WTC11 (cell line): ENCODE measurements around the gene MAP3K7.

Experiments used
- CREB1 ChIP-seq: sonication (generic); formaldehyde crosslinking; IDR thresholded peaks from 2 replicates; pipeline ENCODE4 v1.8.0; 2023; ENCODE audit warnings: mild to moderate bottlenecking, missing genetic modification reagents
- ETV6 ChIP-seq: sonication (generic); formaldehyde crosslinking; IDR thresholded peaks from 2 replicates; pipeline ENCODE4 v1.8.1; 2022; ENCODE audit warnings: mild to moderate bottlenecking, missing genetic modification reagents
- IRF2 ChIP-seq: sonication (generic); formaldehyde crosslinking; IDR thresholded peaks from 2 replicates; pipeline ENCODE4 v1.8.0; 2022; ENCODE audit warnings: low read depth, missing genetic modification reagents, borderline replicate concordance
- MYBL2 ChIP-seq: sonication (generic); formaldehyde crosslinking; IDR thresholded peaks from 2 replicates; pipeline ENCODE4 v1.8.1; 2023; ENCODE audit warnings: mild to moderate bottlenecking, moderate library complexity, missing genetic modification reagents
- NR3C1 ChIP-seq: sonication (generic); formaldehyde crosslinking; conservative IDR thresholded peaks from 2 replicates; pipeline ENCODE4 v1.8.1; 2023; ENCODE audit warnings: low read depth, mild to moderate bottlenecking, missing genetic modification reagents
- TCF7 ChIP-seq: sonication (generic); formaldehyde crosslinking; IDR thresholded peaks from 2 replicates; pipeline ENCODE4 v1.8.0; 2022; ENCODE audit warnings: mild to moderate bottlenecking, low read depth, missing genetic modification reagents, moderate library complexity
- ZNF425 ChIP-seq: fragments of 250-450 bp; sonication (Bioruptor Pico); conservative IDR thresholded peaks from 2 replicates; pipeline ENCODE4 v1.9.0; 2021; ENCODE audit warnings: mild to moderate bottlenecking
- TF ChIP-seq, protein P1 (sequence below): sonication (generic); formaldehyde crosslinking; IDR thresholded peaks from 2 replicates; pipeline ENCODE4 v1.8.0; 2022; ENCODE audit warnings: missing genetic modification reagents
- TF ChIP-seq, protein P2 (sequence below): sonication (generic); formaldehyde crosslinking; IDR thresholded peaks from 2 replicates; pipeline ENCODE4 v1.8.1; 2023; ENCODE audit warnings: mild to moderate bottlenecking, missing genetic modification reagents, borderline replicate concordance
- TF ChIP-seq, protein P3 (sequence below): fragments of 200-600 bp; IDR thresholded peaks from 2 replicates; pipeline ENCODE4 v1.8.0; 2022; ENCODE audit warnings: antibody characterized with exemption
- TF ChIP-seq, protein P4 (sequence below): sonication (generic); formaldehyde crosslinking; IDR thresholded peaks from 2 replicates; pipeline ENCODE4 v1.8.1; 2023; ENCODE audit warnings: mild to moderate bottlenecking, missing genetic modification reagents
- TF ChIP-seq, protein P5 (sequence below): sonication (generic); formaldehyde crosslinking; IDR thresholded peaks from 2 replicates; pipeline ENCODE4 v1.8.0; 2022; ENCODE audit warnings: mild to moderate bottlenecking, missing genetic modification reagents

DNA sequence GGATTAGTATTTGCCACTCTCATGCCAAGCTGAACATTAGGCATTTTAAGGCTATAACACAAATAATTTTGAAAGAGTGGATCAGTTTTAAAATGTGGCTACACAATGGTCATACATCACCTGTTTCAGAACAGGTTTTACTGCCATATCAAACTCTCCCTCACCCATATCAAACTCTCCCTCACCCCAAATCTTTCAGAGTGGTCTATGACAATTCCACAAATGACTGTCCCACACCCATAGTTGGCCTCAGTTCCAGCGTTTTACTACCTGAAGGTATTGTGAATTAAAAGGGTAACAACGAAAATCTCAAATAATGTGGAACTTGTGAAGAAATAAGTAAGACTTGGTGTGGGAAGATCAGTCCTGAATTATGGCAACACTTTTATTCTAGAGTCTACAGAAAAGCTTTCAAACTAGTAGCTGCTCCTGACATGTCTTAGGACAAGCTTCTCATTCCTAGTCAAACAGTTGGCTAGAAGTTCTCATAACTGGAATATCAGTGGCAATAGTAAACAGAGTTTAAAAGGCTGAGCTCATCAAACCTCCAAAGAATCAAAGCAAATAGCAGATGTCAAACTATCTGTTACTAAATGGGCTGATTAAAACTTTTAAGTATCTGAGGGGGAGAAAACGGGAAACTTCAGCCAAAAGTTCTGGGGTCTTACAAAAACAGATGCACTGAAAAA lies 52.4 kb downstream of the MAP3K7 start:
- TF ChIP-seq, protein P1, sequence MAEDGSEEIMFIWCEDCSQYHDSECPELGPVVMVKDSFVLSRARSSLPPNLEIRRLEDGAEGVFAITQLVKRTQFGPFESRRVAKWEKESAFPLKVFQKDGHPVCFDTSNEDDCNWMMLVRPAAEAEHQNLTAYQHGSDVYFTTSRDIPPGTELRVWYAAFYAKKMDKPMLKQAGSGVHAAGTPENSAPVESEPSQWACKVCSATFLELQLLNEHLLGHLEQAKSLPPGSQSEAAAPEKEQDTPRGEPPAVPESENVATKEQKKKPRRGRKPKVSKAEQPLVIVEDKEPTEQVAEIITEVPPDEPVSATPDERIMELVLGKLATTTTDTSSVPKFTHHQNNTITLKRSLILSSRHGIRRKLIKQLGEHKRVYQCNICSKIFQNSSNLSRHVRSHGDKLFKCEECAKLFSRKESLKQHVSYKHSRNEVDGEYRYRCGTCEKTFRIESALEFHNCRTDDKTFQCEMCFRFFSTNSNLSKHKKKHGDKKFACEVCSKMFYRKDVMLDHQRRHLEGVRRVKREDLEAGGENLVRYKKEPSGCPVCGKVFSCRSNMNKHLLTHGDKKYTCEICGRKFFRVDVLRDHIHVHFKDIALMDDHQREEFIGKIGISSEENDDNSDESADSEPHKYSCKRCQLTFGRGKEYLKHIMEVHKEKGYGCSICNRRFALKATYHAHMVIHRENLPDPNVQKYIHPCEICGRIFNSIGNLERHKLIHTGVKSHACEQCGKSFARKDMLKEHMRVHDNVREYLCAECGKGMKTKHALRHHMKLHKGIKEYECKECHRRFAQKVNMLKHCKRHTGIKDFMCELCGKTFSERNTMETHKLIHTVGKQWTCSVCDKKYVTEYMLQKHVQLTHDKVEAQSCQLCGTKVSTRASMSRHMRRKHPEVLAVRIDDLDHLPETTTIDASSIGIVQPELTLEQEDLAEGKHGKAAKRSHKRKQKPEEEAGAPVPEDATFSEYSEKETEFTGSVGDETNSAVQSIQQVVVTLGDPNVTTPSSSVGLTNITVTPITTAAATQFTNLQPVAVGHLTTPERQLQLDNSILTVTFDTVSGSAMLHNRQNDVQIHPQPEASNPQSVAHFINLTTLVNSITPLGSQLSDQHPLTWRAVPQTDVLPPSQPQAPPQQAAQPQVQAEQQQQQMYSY (CRISPR knock-in tag), result no peak
- no peak for TF ChIP-seq ETV6 (CRISPR knock-in tag)
- TF ChIP-seq, protein P2, sequence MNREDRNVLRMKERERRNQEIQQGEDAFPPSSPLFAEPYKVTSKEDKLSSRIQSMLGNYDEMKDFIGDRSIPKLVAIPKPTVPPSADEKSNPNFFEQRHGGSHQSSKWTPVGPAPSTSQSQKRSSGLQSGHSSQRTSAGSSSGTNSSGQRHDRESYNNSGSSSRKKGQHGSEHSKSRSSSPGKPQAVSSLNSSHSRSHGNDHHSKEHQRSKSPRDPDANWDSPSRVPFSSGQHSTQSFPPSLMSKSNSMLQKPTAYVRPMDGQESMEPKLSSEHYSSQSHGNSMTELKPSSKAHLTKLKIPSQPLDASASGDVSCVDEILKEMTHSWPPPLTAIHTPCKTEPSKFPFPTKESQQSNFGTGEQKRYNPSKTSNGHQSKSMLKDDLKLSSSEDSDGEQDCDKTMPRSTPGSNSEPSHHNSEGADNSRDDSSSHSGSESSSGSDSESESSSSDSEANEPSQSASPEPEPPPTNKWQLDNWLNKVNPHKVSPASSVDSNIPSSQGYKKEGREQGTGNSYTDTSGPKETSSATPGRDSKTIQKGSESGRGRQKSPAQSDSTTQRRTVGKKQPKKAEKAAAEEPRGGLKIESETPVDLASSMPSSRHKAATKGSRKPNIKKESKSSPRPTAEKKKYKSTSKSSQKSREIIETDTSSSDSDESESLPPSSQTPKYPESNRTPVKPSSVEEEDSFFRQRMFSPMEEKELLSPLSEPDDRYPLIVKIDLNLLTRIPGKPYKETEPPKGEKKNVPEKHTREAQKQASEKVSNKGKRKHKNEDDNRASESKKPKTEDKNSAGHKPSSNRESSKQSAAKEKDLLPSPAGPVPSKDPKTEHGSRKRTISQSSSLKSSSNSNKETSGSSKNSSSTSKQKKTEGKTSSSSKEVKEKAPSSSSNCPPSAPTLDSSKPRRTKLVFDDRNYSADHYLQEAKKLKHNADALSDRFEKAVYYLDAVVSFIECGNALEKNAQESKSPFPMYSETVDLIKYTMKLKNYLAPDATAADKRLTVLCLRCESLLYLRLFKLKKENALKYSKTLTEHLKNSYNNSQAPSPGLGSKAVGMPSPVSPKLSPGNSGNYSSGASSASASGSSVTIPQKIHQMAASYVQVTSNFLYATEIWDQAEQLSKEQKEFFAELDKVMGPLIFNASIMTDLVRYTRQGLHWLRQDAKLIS, result no peak
- TF ChIP-seq, protein P3, sequence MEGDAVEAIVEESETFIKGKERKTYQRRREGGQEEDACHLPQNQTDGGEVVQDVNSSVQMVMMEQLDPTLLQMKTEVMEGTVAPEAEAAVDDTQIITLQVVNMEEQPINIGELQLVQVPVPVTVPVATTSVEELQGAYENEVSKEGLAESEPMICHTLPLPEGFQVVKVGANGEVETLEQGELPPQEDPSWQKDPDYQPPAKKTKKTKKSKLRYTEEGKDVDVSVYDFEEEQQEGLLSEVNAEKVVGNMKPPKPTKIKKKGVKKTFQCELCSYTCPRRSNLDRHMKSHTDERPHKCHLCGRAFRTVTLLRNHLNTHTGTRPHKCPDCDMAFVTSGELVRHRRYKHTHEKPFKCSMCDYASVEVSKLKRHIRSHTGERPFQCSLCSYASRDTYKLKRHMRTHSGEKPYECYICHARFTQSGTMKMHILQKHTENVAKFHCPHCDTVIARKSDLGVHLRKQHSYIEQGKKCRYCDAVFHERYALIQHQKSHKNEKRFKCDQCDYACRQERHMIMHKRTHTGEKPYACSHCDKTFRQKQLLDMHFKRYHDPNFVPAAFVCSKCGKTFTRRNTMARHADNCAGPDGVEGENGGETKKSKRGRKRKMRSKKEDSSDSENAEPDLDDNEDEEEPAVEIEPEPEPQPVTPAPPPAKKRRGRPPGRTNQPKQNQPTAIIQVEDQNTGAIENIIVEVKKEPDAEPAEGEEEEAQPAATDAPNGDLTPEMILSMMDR, result no peak
- TF ChIP-seq TCF7, result no peak
- TF ChIP-seq, protein P4, sequence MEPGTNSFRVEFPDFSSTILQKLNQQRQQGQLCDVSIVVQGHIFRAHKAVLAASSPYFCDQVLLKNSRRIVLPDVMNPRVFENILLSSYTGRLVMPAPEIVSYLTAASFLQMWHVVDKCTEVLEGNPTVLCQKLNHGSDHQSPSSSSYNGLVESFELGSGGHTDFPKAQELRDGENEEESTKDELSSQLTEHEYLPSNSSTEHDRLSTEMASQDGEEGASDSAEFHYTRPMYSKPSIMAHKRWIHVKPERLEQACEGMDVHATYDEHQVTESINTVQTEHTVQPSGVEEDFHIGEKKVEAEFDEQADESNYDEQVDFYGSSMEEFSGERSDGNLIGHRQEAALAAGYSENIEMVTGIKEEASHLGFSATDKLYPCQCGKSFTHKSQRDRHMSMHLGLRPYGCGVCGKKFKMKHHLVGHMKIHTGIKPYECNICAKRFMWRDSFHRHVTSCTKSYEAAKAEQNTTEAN (CRISPR knock-in tag), result no peak
- no peak for TF ChIP-seq NR3C1
- TF ChIP-seq, protein P5, sequence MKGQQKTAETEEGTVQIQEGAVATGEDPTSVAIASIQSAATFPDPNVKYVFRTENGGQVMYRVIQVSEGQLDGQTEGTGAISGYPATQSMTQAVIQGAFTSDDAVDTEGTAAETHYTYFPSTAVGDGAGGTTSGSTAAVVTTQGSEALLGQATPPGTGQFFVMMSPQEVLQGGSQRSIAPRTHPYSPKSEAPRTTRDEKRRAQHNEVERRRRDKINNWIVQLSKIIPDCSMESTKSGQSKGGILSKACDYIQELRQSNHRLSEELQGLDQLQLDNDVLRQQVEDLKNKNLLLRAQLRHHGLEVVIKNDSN (CRISPR knock-in tag), result no peak
- no peak for TF ChIP-seq ZNF425 (CRISPR knock-in tag)
- TF ChIP-seq IRF2 (CRISPR knock-in tag), result no peak
- TF ChIP-seq MYBL2 (CRISPR knock-in tag), result no peak
- TF ChIP-seq CREB1 (CRISPR knock-in tag), result no peak
